Right lobe of liver (tissue), 4 donors: Measurements from ENCODE around the gene SPAG6.

Experiments used
- CTCF ChIP-seq, 4 donors: fragments of 200-600 bp in 3 of 4; fragments of 450-650 bp in 1 of 4; IDR thresholded peaks; one replicate each; pipeline versions ENCODE4 v1.5.1 to v1.8.0; 2016 to 2022; ENCODE audit warnings: antibody characterized with exemption in 4 of 4, mild to moderate bottlenecking in 2 of 4
- POLR2A ChIP-seq: fragments of 450-650 bp; IDR thresholded peaks from one replicate; pipeline ENCODE4 v1.6.1; 2017; ENCODE audit warnings: antibody characterized with exemption, mild to moderate bottlenecking
- donor health status: DM: no; HTN: no; CAD: no.
- donor health status: DM: no; HTN: no; CAD: no.
- donor health status: DM: no; HTN: yes; CAD: no.

GRCh38 chr10:22415072-22415471 is 69.8 kb downstream of the SPAG6 start:
- TF ChIP-seq CTCF (IDR thresholded peaks at IDR 0.05) (no peak), POLR2A (no peak)
